Parathyroid adenoma (tissue), 2 donors: ENCODE data around the gene C19orf73.

Source experiments
- H2AFZ ChIP-seq: fragments of 300-600 bp; sonication (generic); one replicate; pipeline ENCODE4 v1.7.0; 2017; ENCODE audit warnings: antibody characterized with exemption, mild to moderate bottlenecking
- H3K27ac ChIP-seq: fragments of 300-600 bp; sonication (generic); one replicate; pipeline ENCODE4 v1.7.0; 2017
- H3K27me3 ChIP-seq: fragments of 300-600 bp; sonication (generic); one replicate; pipeline ENCODE4 v1.7.0; 2017; ENCODE audit warnings: low read length; ENCODE audit not compliant: control insufficient read depth, insufficient read depth
- H3K36me3 ChIP-seq: fragments of 300-600 bp; sonication (generic); one replicate; pipeline ENCODE4 v1.7.0; 2017; ENCODE audit warnings: low read length; ENCODE audit not compliant: control insufficient read depth, insufficient read depth
- H3K4me1 ChIP-seq: fragments of 300-600 bp; sonication (generic); one replicate; pipeline ENCODE4 v1.7.0; 2017; ENCODE audit warnings: control low read depth
- H3K4me2 ChIP-seq: fragments of 300-600 bp; sonication (generic); one replicate; pipeline ENCODE4 v1.7.0; 2017; ENCODE audit warnings: low read length
- H3K4me3 ChIP-seq: fragments of 300-600 bp; sonication (generic); one replicate; pipeline ENCODE4 v1.7.0; 2017; ENCODE audit warnings: low read depth, low read length
- H3K79me2 ChIP-seq: fragments of 300-600 bp; sonication (generic); one replicate; pipeline ENCODE4 v1.7.0; 2017; ENCODE audit warnings: control low read depth
- H3K9ac ChIP-seq: fragments of 300-600 bp; sonication (generic); one replicate; pipeline ENCODE4 v1.7.0; 2017; ENCODE audit warnings: mild to moderate bottlenecking
- H3K9me3 ChIP-seq: fragments of 300-600 bp; sonication (generic); one replicate; pipeline ENCODE4 v1.7.0; 2017; ENCODE audit warnings: low read length; ENCODE audit not compliant: control insufficient read depth
- CTCF ChIP-seq: fragments of 300-600 bp; sonication (generic); IDR thresholded peaks from one replicate; pipeline ENCODE4 v1.7.0; 2017; ENCODE audit warnings: antibody characterized with exemption, mild to moderate bottlenecking
- donor health status: primary hyperparathyroidism.

Gene C19orf73

GRCh38 chr19:49092686-49093085, 26.3 kb downstream of the C19orf73 start:
- Histone ChIP-seq H2AFZ (no peak overlapping the region), H3K9ac (no peak overlapping the region), H3K9me3 (no peaks in the 10 kb centered on the region), H3K4me2 (no peak overlapping the region), H3K27me3 (no peaks in the 10 kb centered on the region), H3K36me3 (no peaks in the 10 kb centered on the region), H3K4me3 (no peak overlapping the region), H3K79me2 (peaks cover 34% of the 10 kb centered on the region), H3K27ac (no peak overlapping the region), H3K4me1 (peaks cover under 1% of the 10 kb centered on the region)
- no peak for TF ChIP-seq CTCF

- no peak for TF ChIP-seq CTCF
- Histone ChIP-seq H3K9me3 (no peaks in the 10 kb centered on the region), H3K4me3 (no peak overlapping the region), H3K4me2 (no peak overlapping the region), H3K4me1 (peaks cover 6% of the 10 kb centered on the region), H2AFZ (no peak overlapping the region), H3K9ac (no peak overlapping the region), H3K27ac (no peak overlapping the region), H3K27me3 (no peaks in the 10 kb centered on the region), H3K79me2 (peaks cover 46% of the 10 kb centered on the region), H3K36me3 (no peaks in the 10 kb centered on the region)
Measured at GRCh38 chr19:49091391-49092038, 27.4 kb downstream of the C19orf73 start.

GRCh38 chr19:49086296-49086695, 32.6 kb downstream of the C19orf73 start:
- Histone ChIP-seq H3K4me3 (peak overlapping the region; percentile 81), H3K9ac (peak overlapping the region; percentile 49), H3K4me2 (peak overlapping the region; percentile 90), H3K27ac (no peak overlapping the region), H3K79me2 (peaks cover 44% of the 10 kb centered on the region), H3K4me1 (peaks cover 11% of the 10 kb centered on the region), H3K36me3 (no peaks in the 10 kb centered on the region), H3K9me3 (no peaks in the 10 kb centered on the region), H3K27me3 (no peaks in the 10 kb centered on the region), H2AFZ (no peak overlapping the region)
- TF ChIP-seq CTCF: no peak

- Histone ChIP-seq H3K79me2 (peaks cover 43% of the 10 kb centered on the region), H3K4me2 (peak overlapping the region; percentile 90), H3K36me3 (no peaks in the 10 kb centered on the region), H3K4me1 (peaks cover 11% of the 10 kb centered on the region), H3K9ac (peak overlapping the region; percentile 49), H2AFZ (peak overlapping the region; percentile 100), H3K27ac (peak overlapping the region; percentile 88), H3K4me3 (peak overlapping the region; percentile 81), H3K9me3 (no peaks in the 10 kb centered on the region), H3K27me3 (no peaks in the 10 kb centered on the region)
- no peak for TF ChIP-seq CTCF
Measured at GRCh38 chr19:49085868-49086232, 33.1 kb downstream of the C19orf73 start.
